Right renal pelvis (tissue), 4 donors: Measurements from ENCODE around the gene CYP26B1. TPM values are rescaled to one million over a fixed set of nuclear protein-coding genes. Genes with fewer than 3 reads are reported as not detected.

Experiments used
- DNase-seq, 4 donors: peaks; one replicate each; pipeline ENCODE4 v3.0.0-alpha.2; 2013; ENCODE audit warnings: low read depth in 4 of 4, low spot score in 3 of 4, missing footprints in 1 of 4
- polyA plus RNA-seq, 4 donors: library from polyadenylated mRNA; unstranded; fragments of 120-200 nt; gene quantifications; one replicate each; pipeline ENCODE4 v1.2.1, GENCODE V29; 2013; ENCODE audit not compliant: insufficient read length in 4 of 4

The CYP26B1 gene
- polyA plus RNA-seq, 4 donors: 14.8 to 20.6 (median 16.4) TPM

- DNase-seq: no peak
Observed at GRCh38 chr2:72085036-72085435, 62.6 kb downstream of the CYP26B1 start.

GRCh38 chr2:72084584-72084976, 63.1 kb downstream of the CYP26B1 start:
- DNase-seq: no peak

GRCh38 chr2:72083751-72084583, 63.7 kb downstream of the CYP26B1 start:
- no peak for DNase-seq

GRCh38 chr2:72082887-72083286, 64.8 kb downstream of the CYP26B1 start:
- DNase-seq: no peak

- DNase-seq: no peak
Observed at GRCh38 chr2:72082021-72082601, 65.6 kb downstream of the CYP26B1 start.

- no peak for DNase-seq
Observed at GRCh38 chr2:72081451-72081850, 66.2 kb downstream of the CYP26B1 start.

GRCh38 chr2:72080286-72081145, 67.1 kb downstream of the CYP26B1 start:
- no peak for DNase-seq
